Activated T-cell treated with anti-CD3 and anti-CD28 coated beads, Interleukin-2, amount 50 U/mL, for 4 hours (primary cell): ENCODE data around the gene C2orf49. TPM values are rescaled to one million over a fixed set of nuclear protein-coding genes. Genes with fewer than 3 reads are reported as not detected.

ENCODE experiments used
- ATAC-seq, 2 donors: fragments of 200-7000 bp; cut with Tn5 transposase; one replicate each; pipeline ENCODE4 v1.10.0; 2021
- DNase-seq: peaks from one replicate; pipeline ENCODE4 v3.0.0-alpha.2; 2020
- H3K27me3 Mint-ChIP-seq: one replicate; pipeline ENCODE4 v1.8.0; 2021; ENCODE audit warnings: low read depth, mixed read lengths
- H3K36me3 Mint-ChIP-seq: one replicate; pipeline ENCODE4 v1.8.0; 2022; ENCODE audit warnings: mixed read lengths; ENCODE audit not compliant: insufficient read depth
- H3K4me1 Mint-ChIP-seq: one replicate; pipeline ENCODE4 v1.8.0; 2021; ENCODE audit warnings: low read depth, mixed read lengths
- H3K4me3 Mint-ChIP-seq: one replicate; pipeline ENCODE4 v1.8.0; 2021; ENCODE audit warnings: mild to moderate bottlenecking, moderate library complexity, mixed read lengths
- H3K9me3 Mint-ChIP-seq: one replicate; pipeline ENCODE4 v1.8.0; 2021; ENCODE audit warnings: mixed read lengths
- total RNA-seq, 3 donors: library from RNA; stranded (reverse); gene quantifications; one replicate each; pipeline ENCODE4 v1.2.1, GENCODE V29; 2021

C2orf49 gene
- 10 to 100 TPM; 16.2 to 18.8 (median 18.1) TPM for total RNA-seq

- DNase-seq: peak; percentile 87
- Mint-ChIP-seq H3K27me3 (no peaks in the 10 kb centered on the region), H3K9me3 (no peaks in the 10 kb centered on the region), H3K4me3 (peak within 1 kb of the TSS; percentile 100), H3K36me3 (peaks cover 15% of the 10 kb centered on the region), H3K4me1 (peaks cover 33% of the 10 kb centered on the region)
- peak; percentile 94 to 95 for ATAC-seq
Observed at GRCh38 chr2:105337122-105338019, at the start of gene C2orf49. Gene C2orf49, plus strand, starts transcription at chr2:105337540. Its CDS starts 48 bp downstream, at chr2:105337588.

- no peak overlapping the region for H3K4me3 Mint-ChIP-seq
- H3K36me3 Mint-ChIP-seq: peaks cover 52% of the 10 kb centered on the region
- no peaks in the 10 kb centered on the region for H3K4me1 Mint-ChIP-seq
- DNase-seq (no peak), ATAC-seq (no peak)
- no peaks in the 10 kb centered on the region for H3K27me3 Mint-ChIP-seq
- no peaks in the 10 kb centered on the region for H3K9me3 Mint-ChIP-seq
Observed at GRCh38 chr2:105287692-105288091, 49.6 kb upstream of the C2orf49 start.

DNA sequence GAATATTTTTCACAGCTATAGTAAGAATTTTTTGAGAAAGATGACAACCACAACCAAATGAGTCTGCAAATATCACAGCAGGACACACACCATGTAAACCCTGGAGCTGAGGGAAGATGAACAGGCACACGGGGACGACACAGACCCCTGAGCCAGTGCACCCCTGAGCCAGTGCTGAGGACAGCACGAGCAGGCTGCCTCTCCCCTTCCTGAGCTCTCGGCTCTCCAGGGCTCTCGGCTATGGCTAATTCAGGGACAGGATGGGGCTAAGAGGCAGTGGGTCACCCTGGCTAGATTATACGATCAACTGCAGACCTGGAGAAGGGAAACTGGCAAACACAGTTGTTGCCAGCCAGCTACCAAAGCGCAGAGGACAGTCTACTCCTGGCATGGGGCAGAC lies 49.2 kb upstream of the C2orf49 start:
- Mint-ChIP-seq H3K9me3 (no peaks in the 10 kb centered on the region), H3K4me3 (no peak overlapping the region), H3K36me3 (peaks cover 55% of the 10 kb centered on the region), H3K27me3 (no peaks in the 10 kb centered on the region), H3K4me1 (no peaks in the 10 kb centered on the region)
- DNase-seq: no peak
- ATAC-seq: no peak

DNA sequence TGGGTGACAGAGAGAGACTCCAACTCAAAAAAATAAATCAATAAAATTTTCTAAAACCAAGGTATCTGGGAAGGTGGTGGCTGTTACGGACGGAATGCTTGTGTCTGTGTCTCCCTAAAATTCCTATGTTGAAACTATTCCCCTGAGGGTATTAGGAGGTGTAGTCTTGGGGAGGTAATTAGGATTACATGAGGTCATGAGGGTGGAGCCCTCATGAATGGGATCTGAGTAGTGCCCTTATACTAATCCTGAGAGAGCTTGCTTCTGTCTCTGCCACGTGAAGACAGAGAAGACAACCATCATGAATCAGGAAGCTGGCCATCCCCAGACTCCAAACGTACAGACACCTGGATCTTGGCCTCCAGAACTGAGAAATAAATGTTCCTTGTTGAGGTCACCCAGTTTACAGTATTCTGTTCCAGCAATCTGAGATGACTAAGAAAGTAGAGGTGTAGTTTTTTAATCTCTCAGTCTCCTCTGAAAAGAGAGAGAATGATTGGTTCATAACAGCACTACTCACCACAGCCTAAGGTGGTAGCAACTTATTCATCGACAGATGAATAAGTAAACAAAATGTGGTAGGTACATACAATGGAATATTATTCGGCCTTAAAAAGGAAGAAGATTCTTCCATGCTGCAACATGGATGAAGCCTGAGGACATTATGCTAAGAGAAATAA lies 46.2 kb upstream of the C2orf49 start:
- ATAC-seq (no peak), DNase-seq (no peak)
- no peaks in the 10 kb centered on the region for H3K9me3 Mint-ChIP-seq
- H3K36me3 Mint-ChIP-seq: peaks cover 55% of the 10 kb centered on the region
- H3K27me3 Mint-ChIP-seq: no peaks in the 10 kb centered on the region
- no peak overlapping the region for H3K4me3 Mint-ChIP-seq
- H3K4me1 Mint-ChIP-seq: no peaks in the 10 kb centered on the region

- DNase-seq (no peak), ATAC-seq (no peak)
- no peak overlapping the region for H3K4me3 Mint-ChIP-seq
- H3K36me3 Mint-ChIP-seq: peaks cover 58% of the 10 kb centered on the region
- no peaks in the 10 kb centered on the region for H3K4me1 Mint-ChIP-seq
- no peaks in the 10 kb centered on the region for H3K9me3 Mint-ChIP-seq
- no peaks in the 10 kb centered on the region for H3K27me3 Mint-ChIP-seq
Observed at GRCh38 chr2:105291981-105292380, 45.4 kb upstream of the C2orf49 start.

DNA sequence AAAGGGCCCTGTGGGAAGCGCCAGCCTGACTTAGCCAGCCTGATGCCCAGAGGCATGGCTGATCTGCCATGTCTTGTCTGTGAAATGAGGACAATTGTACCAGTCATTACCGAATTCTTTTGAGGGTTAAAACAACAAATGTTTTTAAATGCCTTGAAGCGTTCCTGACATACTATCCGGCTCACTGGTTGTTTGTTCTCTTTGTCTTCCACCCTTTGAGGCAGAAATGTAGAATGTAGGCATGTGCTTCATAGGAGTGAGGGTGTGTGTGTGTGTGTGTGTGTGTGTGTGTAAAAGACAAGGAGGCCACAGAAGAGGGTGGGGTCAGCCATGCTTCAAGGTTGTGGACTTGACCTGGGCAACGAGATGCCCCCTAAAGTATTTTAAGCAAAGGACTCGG lies 43.3 kb upstream of the C2orf49 start:
- no peak for ATAC-seq
- no peaks in the 10 kb centered on the region for H3K9me3 Mint-ChIP-seq
- no peaks in the 10 kb centered on the region for H3K4me1 Mint-ChIP-seq
- peaks cover 66% of the 10 kb centered on the region for H3K36me3 Mint-ChIP-seq
- DNase-seq: no peak
- H3K27me3 Mint-ChIP-seq: no peaks in the 10 kb centered on the region
- no peak overlapping the region for H3K4me3 Mint-ChIP-seq

- no peaks in the 10 kb centered on the region for H3K4me1 Mint-ChIP-seq
- no peaks in the 10 kb centered on the region for H3K9me3 Mint-ChIP-seq
Observed at GRCh38 chr2:105294844-105295481, 42.4 kb upstream of the C2orf49 start.

DNA sequence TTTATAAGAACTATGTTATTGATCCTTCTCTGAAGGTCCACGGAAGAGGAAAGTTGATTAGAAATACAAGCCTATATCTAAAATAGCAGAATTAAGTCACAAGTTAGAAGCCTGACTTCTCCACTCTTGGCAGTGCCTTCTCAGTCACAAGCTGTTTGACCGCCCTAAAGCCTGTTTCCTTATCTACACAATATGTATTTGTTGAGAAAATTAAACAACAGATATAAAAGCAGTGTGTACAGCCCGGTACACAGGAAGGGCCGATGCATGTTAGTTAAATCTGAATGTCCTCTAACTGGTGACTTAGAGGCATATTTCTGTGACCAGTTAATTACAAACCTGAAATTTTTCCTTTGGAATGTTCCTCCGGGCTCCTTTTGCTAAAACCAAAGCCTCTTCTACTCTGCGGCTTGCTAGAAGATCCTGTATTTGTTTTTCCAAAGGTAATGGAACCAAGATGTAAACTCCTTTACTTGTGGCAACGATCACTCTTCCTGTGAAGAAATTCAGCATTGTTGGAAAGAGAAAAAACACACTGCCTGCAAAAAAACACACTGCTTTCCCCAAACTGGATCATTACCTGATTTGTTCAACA lies 41.2 kb upstream of the C2orf49 start:
- Mint-ChIP-seq H3K4me1 (peaks cover 2% of the 10 kb centered on the region), H3K36me3 (peaks cover 55% of the 10 kb centered on the region)

More at GRCh38 chr2:105294844-105295481, 42.4 kb upstream of the C2orf49 start:
- no peak for ATAC-seq
- no peak for DNase-seq
- H3K4me3 Mint-ChIP-seq: no peak overlapping the region
- no peaks in the 10 kb centered on the region for H3K27me3 Mint-ChIP-seq
- peaks cover 62% of the 10 kb centered on the region for H3K36me3 Mint-ChIP-seq

DNA sequence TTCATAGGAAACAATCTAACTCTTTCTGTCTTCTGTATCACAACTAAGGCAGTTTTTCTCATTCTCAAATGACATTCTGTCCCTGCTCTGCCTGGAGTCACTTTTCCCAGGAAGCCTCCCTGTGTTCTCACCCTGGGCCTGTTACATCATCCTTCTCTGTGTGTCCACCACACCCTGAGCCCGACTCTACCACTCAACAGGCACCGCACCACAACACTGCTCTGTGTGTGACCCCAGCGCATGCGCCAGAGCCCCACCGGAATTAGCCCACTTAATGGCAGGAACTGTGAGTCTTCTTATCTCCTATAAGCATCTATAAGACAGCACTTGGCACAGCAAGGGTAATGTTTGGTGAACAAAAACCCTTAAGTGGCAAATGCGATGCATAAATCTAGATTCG lies 40.1 kb upstream of the C2orf49 start:
- peaks cover 8% of the 10 kb centered on the region for H3K4me1 Mint-ChIP-seq
- H3K9me3 Mint-ChIP-seq: no peaks in the 10 kb centered on the region
- H3K27me3 Mint-ChIP-seq: no peaks in the 10 kb centered on the region
- H3K4me3 Mint-ChIP-seq: no peak overlapping the region
- peaks cover 47% of the 10 kb centered on the region for H3K36me3 Mint-ChIP-seq
- DNase-seq (no peak), ATAC-seq (no peak)

More for the DNA sequence above, 41.2 kb upstream of the C2orf49 start:
- DNase-seq (no peak), ATAC-seq (no peak)
- Mint-ChIP-seq H3K9me3 (no peaks in the 10 kb centered on the region), H3K4me3 (no peak overlapping the region), H3K27me3 (no peaks in the 10 kb centered on the region)

- DNase-seq (no peak), ATAC-seq (no peak)
- peaks cover 42% of the 10 kb centered on the region for H3K36me3 Mint-ChIP-seq
- H3K9me3 Mint-ChIP-seq: no peaks in the 10 kb centered on the region
- H3K4me1 Mint-ChIP-seq: peaks cover 14% of the 10 kb centered on the region
- no peaks in the 10 kb centered on the region for H3K27me3 Mint-ChIP-seq
- no peak overlapping the region for H3K4me3 Mint-ChIP-seq
Observed at GRCh38 chr2:105298017-105298416, 39.3 kb upstream of the C2orf49 start.

GRCh38 chr2:105299290-105299689 lies 38.0 kb upstream of the C2orf49 start:
- Mint-ChIP-seq H3K9me3 (no peaks in the 10 kb centered on the region), H3K36me3 (peaks cover 33% of the 10 kb centered on the region), H3K4me3 (no peak overlapping the region), H3K27me3 (no peaks in the 10 kb centered on the region), H3K4me1 (peaks cover 22% of the 10 kb centered on the region)
- DNase-seq (no peak), ATAC-seq (no peak)

DNA sequence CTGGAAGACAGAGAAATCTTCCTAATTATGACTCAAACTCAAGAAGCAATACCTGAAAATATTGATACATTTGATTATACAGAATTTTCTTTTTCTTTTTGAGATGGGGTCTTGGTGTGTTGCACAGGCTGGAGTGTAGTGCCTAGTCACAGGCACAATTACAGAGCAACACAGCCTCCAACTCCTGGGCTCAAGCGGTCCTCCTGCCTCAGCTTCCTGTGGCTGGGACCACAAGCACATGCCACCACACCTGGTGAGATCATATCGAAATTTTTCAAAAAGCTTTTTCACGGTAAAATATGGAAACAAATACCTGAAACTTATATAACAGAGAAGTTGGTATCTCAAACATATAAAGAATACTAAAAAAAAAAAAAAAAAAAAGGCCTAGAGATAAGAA lies 35.7 kb upstream of the C2orf49 start:
- Mint-ChIP-seq H3K9me3 (no peaks in the 10 kb centered on the region), H3K4me1 (peaks cover 25% of the 10 kb centered on the region), H3K4me3 (no peak overlapping the region), H3K36me3 (peaks cover 23% of the 10 kb centered on the region), H3K27me3 (no peaks in the 10 kb centered on the region)
- ATAC-seq (no peak), DNase-seq (no peak)

DNA sequence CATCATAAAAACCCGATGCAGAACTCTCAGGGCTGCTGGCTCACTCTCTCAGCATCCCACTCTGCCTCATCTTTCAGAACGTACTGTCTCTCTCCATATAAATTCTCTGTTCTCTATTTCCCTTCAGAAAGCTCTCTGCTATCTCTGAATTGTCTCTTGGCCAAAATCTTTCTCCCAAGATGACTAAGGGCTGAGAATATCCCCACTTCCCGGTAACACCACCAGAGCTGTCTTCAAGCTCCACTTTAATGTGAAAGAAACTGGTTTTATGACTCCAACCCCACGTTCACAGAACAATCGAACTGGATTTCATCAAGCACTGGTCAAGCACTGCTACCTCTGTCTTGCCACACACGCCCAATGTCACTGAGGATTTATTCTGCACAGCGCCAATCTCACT lies 30.2 kb upstream of the C2orf49 start:
- no peak overlapping the region for H3K4me3 Mint-ChIP-seq
- peaks cover 36% of the 10 kb centered on the region for H3K4me1 Mint-ChIP-seq
- ATAC-seq (no peak), DNase-seq (no peak)
- peaks cover 26% of the 10 kb centered on the region for H3K36me3 Mint-ChIP-seq
- H3K27me3 Mint-ChIP-seq: no peaks in the 10 kb centered on the region
- H3K9me3 Mint-ChIP-seq: no peaks in the 10 kb centered on the region

DNA sequence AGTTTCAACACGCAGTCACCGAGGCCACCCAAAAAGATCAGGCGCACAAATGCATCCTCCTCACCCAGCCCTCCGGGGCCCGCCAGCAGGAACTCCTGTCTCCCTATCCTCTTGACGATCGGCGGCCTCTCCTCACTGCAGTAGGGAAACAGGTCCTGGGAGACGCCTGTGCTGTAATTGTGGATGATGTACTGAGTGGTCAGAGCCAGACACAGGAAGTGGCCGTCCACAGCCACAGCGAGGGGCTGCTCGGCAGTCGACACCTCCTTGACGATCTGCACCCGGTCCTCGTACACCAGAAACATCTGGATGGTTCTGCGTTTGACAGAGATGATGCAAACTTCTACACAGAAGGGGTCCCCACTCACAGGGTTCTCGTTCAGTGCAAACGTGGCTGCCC lies 29.8 kb upstream of the C2orf49 start:
- H3K4me3 Mint-ChIP-seq: no peak overlapping the region
- H3K36me3 Mint-ChIP-seq: peaks cover 24% of the 10 kb centered on the region
- no peaks in the 10 kb centered on the region for H3K27me3 Mint-ChIP-seq
- H3K9me3 Mint-ChIP-seq: no peaks in the 10 kb centered on the region
- peaks cover 33% of the 10 kb centered on the region for H3K4me1 Mint-ChIP-seq
- DNase-seq (no peak), ATAC-seq (no peak)
